T-helper 22 cell (primary cell): ENCODE results near the gene HSDL1.

ENCODE experiments used
- DNase-seq: peaks from one replicate; pipeline ENCODE4 v3.0.0-alpha.2; 2020; ENCODE audit warnings: low read depth

Gene HSDL1

DNA sequence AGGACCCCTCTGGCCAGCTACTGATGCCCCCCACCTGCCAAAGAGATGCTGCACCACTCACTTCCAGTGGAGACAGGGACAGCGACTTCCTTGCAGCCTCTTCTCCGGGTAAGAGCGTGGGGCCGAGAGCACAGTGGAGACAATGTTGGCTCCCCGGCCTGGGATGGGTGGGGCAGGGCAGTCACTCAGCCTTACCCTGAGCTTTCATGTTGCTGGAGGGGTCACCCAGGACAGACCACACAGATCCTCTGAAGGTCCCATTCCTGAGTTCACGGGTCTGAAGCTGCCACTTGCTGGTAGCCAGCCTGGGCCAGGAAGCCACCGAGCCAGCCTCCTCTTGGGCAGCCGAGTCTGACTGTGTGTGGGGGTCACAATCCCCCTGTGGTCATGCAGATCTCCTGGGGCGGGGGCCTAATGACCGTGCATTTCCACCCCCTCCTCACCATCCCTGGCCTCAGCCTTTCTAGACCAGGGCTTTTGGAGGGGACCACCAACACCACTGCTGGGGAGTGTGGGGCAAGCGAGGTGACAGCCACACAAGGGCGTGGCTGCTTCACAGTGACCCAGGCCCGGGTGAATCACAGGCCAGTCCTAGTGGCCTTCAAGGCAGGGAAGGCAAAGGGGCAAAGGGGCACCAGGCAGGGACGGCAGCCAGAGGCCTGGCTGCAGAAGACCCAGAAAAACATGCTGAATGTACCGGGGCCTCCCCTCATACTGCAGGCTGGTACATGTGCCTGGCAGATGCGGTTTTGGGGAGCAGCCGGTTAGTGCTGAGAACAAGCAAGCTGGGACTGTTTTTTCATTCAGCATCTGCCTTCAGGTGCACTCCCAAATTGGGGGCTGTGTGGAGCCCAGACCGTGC, 31.4 kb upstream of the HSDL1 start:
- no peak for DNase-seq

GRCh38 chr16:84175350-84176081, 30.5 kb upstream of the HSDL1 start:
- DNase-seq, result peak; percentile 27

GRCh38 chr16:84174396-84174795, 29.4 kb upstream of the HSDL1 start:
- DNase-seq, result no peak

DNA sequence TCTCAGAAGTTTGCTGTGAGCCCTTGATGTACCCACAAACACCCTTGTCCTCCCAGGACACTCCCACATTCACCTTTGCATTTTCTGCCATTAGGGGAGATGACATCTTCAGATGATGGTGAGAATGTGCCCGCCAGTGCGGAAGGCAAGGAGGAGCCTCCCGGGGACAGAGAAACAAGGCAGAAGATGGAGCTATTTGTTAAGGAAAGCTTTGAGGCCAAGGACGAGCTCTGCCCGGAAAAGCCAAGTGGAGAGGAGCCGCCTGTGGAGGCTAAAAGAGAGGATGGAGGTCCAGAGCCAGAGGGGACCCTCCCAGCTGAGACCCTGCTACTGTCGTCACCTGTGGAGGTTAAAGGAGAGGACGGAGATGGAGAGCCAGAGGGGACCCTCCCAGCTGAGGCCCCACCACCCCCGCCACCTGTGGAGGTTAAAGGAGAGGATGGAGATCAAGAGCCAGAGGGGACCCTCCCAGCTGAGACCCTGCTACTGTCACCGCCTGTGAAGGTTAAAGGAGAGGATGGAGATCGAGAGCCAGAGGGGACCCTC, 24.9 kb upstream of the HSDL1 start:
- DNase-seq, result no peak

- no peak for DNase-seq
Measured at GRCh38 chr16:84166796-84167695, 22.1 kb upstream of the HSDL1 start.

GRCh38 chr16:84165746-84166145, 20.8 kb upstream of the HSDL1 start:
- DNase-seq, result no peak

DNA sequence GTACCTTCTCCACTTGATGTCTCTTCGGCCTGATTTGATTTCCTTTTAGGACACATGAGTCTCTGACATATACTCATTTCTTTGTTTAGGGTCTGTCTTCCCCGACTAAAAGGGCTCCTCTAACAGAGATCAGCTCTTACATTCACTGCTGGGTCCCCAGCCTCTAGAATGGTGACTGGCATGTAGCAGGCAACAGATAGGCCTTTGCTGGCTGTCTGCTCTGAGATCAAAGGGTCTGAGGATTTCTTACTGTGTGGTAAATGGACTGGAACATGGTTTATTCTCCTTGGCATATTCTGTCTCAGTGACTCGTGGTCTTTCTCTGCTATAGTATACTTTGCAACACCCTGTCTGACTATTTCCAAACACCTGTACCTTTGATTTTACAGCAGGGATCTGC, 16.8 kb upstream of the HSDL1 start:
- no peak for DNase-seq

DNA sequence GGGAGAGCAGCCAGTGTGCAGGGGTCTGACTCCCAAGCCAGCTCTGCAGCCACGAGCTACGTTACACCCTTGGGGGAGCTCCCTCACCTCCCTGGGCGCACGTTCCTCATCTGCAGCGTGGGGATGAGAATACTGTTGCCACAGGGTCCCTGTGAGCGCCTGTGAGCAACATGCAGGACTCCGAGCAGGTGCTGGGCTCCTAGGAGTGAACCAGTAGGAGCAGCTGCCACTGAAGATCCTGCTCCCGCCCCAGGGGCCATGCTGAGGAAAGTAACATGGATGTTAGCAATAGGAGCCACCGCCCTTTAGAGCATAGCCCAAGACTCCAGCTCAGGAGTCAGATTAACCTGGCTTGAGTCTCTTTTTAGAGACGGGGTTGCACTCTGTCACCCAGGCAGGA, 16.1 kb upstream of the HSDL1 start:
- DNase-seq, result no peak

DNA sequence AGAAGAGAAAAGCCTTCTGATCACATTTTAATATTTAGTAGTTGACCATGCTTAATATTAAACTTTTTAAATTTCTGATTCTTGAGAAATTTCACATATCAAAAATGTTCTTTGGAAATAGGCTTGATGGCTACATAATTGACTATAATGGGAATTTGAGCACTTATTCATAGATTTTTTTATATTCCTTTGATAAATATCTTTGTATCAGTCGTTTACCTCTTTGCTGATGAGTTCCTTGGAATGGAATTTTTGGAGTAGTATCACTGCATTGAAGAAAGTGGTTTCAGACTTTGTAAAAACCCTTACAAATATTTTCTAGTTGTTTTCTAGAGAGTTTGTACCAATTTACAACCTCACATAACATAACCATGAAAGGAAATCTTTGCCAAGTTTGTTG, 14.8 kb upstream of the HSDL1 start:
- DNase-seq, result no peak

DNA sequence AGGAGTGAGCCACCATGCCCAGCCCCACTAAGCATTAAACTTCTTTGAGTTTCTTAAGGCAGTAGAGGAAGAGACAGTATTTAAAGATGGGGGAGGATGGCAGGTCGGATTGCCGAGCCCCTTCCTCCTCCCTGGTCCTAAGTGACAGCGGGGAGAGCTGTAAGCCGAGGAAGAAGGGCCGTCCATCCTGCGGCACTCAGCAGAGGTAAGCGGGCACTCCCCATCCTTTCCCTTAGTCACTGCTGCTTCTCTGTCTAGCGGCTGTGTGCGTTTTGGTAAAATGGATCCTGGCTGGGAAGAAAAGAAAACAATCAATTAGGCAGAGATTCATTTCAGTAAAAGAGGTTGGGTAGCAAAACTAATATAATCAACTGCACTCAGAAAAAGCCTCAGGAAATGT, 14.0 kb upstream of the HSDL1 start:
- DNase-seq, result no peak

GRCh38 chr16:84156342-84156784, 11.4 kb upstream of the HSDL1 start:
- DNase-seq, result no peak

DNA sequence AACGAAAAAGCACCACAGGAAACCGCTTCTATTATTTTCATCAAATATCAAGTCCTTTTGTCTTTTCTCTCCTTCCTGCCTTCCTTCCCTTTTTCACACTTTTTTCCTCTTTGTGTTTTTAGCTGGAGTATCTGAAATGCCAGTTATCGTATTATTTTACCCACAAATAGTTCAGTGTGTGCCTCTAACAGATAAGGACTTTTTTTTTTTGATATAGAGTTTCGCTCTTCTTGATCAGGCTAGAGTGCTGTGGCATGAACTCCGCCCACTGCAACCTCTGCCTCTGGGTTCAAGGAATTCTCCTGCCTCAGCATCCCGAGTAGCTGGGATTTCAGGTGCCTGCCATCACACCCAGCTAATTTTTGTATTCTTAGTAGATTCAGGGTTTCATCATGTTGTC, 10.8 kb upstream of the HSDL1 start:
- no peak for DNase-seq

DNA sequence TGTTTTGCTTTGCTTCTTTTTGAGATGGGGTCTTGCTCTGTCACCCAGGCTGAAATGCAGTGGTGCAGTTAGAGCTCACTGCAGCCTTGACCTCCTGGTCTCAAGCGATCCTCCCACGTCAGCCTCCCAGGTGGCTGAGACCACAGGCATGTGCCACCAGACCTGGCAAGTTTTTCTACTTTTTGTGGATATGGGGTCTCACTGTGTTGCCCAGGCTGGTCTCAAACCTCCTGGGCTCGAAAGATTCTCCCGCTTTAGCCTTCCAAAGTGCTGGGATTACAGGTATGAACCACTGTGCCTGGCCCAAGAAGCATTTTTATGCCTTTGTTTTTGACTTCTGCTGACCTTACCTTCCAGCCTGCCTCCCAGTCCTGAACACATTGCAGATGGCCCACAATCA, 10.2 kb upstream of the HSDL1 start:
- no peak for DNase-seq

DNA sequence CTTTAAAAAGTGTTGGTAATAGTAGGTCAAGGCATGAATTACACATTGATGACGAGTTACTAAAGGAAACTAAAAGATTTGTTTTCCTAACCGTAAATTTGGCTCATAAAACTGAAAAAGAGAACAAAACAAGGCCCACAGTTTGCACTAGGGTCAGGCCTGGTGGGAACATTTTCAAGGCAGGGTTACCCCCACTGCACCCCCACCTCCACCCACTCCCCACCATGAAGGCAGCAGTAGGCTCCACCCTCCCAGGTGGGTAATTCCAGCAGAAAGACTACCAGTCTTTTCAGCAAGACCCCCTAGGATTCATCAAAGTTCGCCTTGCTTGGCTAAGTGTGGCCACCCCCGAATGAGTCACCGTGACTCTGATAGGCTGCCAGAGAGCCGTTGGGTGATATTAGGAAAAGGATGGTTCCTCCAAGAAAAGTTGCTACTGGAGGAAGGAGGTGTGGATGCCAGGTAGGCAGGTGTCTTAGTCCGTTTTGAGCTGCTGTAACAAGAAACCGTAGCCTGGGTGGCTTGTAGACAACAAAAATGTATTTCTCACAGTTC, 8.8 kb upstream of the HSDL1 start:
- DNase-seq, result no peak

GRCh38 chr16:84150926-84151325, 5.9 kb upstream of the HSDL1 start:
- DNase-seq, result no peak

DNA sequence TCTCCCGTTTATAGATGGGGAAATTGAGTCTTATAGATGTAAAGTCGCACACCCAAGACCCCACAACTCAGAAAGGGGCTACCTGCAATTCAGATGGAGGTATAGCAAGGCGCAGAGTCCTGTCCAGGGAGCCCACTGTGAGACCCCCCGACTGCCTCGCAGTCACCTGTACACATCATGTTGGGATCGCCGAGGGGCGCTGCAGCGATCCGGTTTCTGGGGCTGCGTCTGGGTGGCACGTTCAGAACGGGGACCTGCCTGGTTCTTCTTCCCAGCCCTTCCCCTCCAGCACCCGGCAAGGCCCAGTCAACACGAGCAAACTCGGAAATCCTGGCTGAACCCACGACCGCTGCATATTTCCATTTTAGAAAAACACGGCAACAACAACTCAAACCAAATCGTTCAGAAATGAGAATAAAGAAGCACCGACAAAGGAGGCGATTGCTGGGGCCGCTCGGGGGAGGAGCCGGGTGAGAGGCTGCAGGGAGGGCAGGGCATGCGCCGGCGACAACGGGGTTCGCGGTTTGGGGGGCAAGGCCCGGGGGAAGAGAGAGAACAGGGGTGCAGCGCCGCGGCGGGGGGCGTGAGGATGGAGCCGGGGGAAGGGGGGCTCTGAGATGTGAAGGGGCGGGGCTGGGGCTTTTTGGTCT, 643 bp downstream of the HSDL1 start:
- DNase-seq, result peak; percentile 40

GRCh38 chr16:84143784-84144199, 1.2 kb downstream of the HSDL1 start:
- no peak for DNase-seq

DNA sequence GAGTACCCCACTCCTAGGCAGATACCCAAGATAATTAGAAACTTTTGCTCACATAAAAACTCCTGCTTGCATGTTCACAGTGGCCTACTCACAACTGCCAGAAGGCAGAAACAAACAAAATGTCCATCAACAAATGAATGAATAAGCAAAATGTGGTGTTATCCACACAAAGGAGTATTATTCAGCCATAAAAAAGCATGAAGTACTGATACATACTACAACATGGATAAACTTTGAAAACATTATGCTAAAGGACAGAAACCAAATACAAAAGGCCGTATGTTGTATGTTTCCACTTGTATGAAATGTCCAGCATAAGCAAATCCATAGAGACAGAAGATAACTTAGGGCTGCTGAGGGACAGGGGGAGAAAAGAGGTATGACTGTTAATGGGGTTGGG, 1.9 kb downstream of the HSDL1 start:
- no peak for DNase-seq

- no peak for DNase-seq
Measured at GRCh38 chr16:84141143-84141670, 3.8 kb downstream of the HSDL1 start.

- no peak for DNase-seq
Measured at GRCh38 chr16:84139628-84140258, 5.2 kb downstream of the HSDL1 start.
